A549 treated with DMSO at 1 μM for 4 hours (cell line): ENCODE data around the gene RAD51D. TPM values are rescaled to one million over a fixed set of nuclear protein-coding genes. Genes with fewer than 3 reads are reported as not detected.

Experiments
- total RNA-seq: library from RNA; stranded (reverse); fragments of 200-300 nt; extraction: Qiagen RNA extraction; gene quantifications from 5 replicates; pipeline ENCODE4 v1.2.3, GENCODE V29; 2022; ENCODE audit warnings: low read depth

The RAD51D gene
- total RNA-seq = 23.2 to 30.6 TPM (median 28.4 TPM) in 5 replicates

DNA sequence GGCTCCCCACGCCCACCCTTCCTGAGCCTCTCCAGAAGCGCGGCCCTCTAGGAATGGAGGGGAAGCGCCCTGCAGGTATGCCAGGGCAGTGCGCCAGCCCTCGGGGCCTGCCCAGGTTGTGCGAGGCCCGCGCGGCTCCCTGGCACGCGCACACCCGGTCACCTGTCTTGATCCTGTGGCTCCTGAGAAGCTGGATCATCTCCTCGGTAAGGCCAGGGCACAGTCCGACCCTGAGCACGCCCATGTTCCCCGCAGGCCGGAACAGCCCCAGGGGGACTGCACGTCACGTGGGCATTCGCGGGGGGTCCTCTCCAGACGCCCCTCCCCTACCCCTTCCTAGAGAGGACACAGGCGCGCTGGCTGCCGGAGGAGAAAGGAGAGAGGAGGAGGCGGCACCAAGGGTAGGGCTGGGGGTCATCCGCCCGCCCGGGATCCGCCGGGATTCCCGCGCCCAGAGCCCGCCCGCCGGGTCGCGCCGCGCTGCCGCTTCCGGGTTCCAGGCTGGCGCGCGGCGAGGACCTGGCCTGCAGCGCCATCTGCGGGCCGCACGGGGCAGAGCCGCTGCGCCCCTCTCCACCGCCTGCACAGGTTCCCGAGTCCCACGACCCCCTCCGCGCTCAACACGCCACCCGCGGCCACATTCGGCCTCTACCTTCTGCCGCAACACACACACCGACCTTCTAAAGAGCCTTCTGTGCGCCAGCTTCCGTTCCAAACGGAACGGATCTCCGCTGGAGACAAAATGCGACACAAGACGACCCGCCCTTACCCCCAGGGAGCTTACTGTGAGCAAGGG is at the start of gene RAD51D:
Gene RAD51D (minus strand): TSS at position 491 of the 796 bp plus-strand sequence. CDS start 247 bp downstream, at position 244.

DNA sequence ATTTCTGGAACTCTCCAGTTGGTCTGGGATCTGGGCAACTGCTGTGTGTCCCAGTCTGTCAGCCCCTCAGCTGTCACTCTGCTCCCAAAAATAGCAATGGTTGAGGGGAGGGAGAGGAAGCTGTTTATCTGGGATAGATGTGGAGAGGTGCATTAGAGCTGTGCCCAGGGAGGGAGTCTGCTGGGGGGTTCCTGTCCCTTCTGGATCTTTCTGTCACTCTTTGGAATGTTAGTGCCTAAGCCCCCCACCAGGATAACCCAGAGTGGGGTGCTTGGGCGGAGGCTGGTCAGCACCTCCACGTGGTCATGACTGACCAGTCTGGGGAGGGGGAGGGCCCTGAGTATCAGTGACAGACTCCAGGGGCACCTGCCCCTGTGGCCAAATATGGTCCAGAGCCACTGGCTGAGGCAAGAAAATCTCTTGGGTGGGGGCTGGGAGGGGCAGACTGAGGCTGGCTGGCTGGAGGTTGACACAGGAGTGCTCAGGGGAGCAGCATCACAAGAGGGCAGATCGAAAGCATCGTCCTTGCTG is 27.8 kb upstream of the RAD51D start, which contains the start of gene UNC45B:
Gene UNC45B (plus strand): TSS at position 443 of the 531 bp plus-strand sequence. CDS start 447 bp downstream, outside the sequence.

DNA sequence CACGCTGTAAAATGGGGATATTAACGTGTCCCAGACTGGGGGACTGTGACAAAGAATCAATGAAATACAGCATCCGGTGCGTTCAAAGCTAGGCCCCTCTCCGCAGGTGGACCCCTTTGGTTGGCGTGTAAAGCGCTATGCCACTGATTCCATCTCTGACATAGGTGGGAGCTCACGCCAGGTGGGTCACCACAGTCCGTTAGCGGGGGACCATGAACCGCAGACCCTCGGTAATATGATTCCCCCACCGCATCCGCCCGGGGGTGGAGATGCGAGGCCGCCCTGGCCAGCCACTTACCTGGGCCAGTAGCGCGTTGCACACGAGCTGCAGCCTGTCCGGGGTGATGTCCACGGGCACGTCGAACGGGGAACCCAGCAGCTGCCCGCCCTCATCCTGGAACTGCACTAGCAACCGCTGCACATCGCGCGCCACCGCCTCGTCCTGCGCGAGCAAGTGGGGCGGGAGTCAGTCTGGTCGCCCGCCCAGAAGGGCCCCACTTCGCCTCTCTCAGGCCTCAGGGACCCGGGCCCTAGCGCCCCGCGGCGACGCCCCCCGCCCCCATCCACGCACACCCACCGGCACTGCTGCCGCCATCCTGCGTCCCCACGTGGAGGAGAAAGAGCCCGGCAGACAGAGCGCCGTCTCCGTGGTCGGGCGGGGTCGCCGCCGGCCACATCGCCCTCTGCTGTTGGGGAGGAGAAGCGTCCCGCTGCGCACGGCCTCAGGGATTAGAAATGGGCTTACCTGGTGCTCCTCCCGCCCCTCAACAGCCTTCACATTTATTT is 22.2 kb upstream of the RAD51D start, which contains the start of gene NLE1:
Gene NLE1 (minus strand): TSS at position 623 of the 786 bp plus-strand sequence. CDS start 28 bp downstream, at position 595.

GRCh38 chr17:35121315-35121714 is 1.7 kb upstream of the RAD51D start, which contains the start of gene FNDC8:
Gene FNDC8 (plus strand): TSS chr17:35121615. CDS start chr17:35121694, 79 bp downstream.

GRCh38 chr17:35063514-35064223 is 56.0 kb downstream of the RAD51D start, which contains the start of gene RFFL:
Gene RFFL (minus strand): TSS chr17:35063707. CDS start chr17:35026553, 37,154 bp downstream.

Other genes starting within 250 kb of the RAD51D start
- gene CCT6B, start 158.4 kb downstream of the RAD51D start, total RNA-seq = 1.0 to 3.2 TPM (median 1.6 TPM) in 5 replicates
- 13.7 to 16.7 TPM (median 15.2 TPM) in 5 replicates for gene ZNF830, start 158.3 kb downstream of the RAD51D start, total RNA-seq
- gene LIG3, start 139.3 kb downstream of the RAD51D start, total RNA-seq = 17.1 to 22.1 TPM (median 18.5 TPM) in 5 replicates
- 50.6 to 59.8 TPM (median 57.8 TPM) in 5 replicates for gene RFFL, start 56.2 kb downstream of the RAD51D start, total RNA-seq
- 0.07 to 0.09 TPM in 2 of 5 replicates, not detected in the others for gene FNDC8, start 1.8 kb upstream of the RAD51D start, total RNA-seq
- gene NLE1, start 22.4 kb upstream of the RAD51D start, total RNA-seq = 38.1 to 42.6 TPM (median 39.4 TPM) in 5 replicates
- not detected in 5 replicates for gene UNC45B, start 28.0 kb upstream of the RAD51D start, total RNA-seq
- not detected in 5 replicates for gene SLC35G3, start 74.5 kb upstream of the RAD51D start, total RNA-seq
- 2.7 to 3.8 TPM (median 3.0 TPM) in 5 replicates for gene SLFN5, start 123.2 kb upstream of the RAD51D start, total RNA-seq